ENCODE data around the gene RAB22A. TPM values are rescaled to one million over a fixed set of nuclear protein-coding genes. Genes with fewer than 3 reads are reported as not detected.

RAB22A gene
- total RNA-seq, 1 donor from 2014 or later: 22.6 TPM

GRCh38 chr20:58378704-58379103, 69.2 kb downstream of the RAB22A start:
- H3K27me3 ChIP-seq (ENCODE audit: low read depth): no peaks in the 10 kb centered on the region
- intact Hi-C loops (cut with DNase I): no loop called here
- no peak overlapping the region for H3K27ac ChIP-seq
- H3K9me3 ChIP-seq: peaks cover 4% of the 10 kb centered on the region
- DNase-seq (no peak), ATAC-seq (no peak)
- H3K4me3 ChIP-seq: no peak overlapping the region
- H3K4me1 ChIP-seq: no peaks in the 10 kb centered on the region
- H3K36me3 ChIP-seq: no peaks in the 10 kb centered on the region
- no peak for TF ChIP-seq CTCF (IDR thresholded peaks at IDR 0.05)

- no peak for TF ChIP-seq CTCF (IDR thresholded peaks at IDR 0.05)
- no peak overlapping the region for H3K27ac ChIP-seq
- intact Hi-C loops (cut with DNase I): no loop called here
Observed at GRCh38 chr20:58381627-58382026, 72.1 kb downstream of the RAB22A start.

GRCh38 chr20:58382096-58382495, 72.6 kb downstream of the RAB22A start:
- intact Hi-C loops (cut with DNase I): no loop called here
- TF ChIP-seq CTCF (IDR thresholded peaks at IDR 0.05): no peak
- Histone ChIP-seq H3K27ac (no peak overlapping the region), H3K4me1 (no peaks in the 10 kb centered on the region), H3K9me3 (peaks cover 4% of the 10 kb centered on the region), H3K36me3 (no peaks in the 10 kb centered on the region), H3K4me3 (no peak overlapping the region), H3K27me3 (ENCODE audit: low read depth) (no peaks in the 10 kb centered on the region)
- ATAC-seq (no peak), DNase-seq (no peak)

More at GRCh38 chr20:58381627-58382026, 72.1 kb downstream of the RAB22A start:
- Histone ChIP-seq H3K27me3 (ENCODE audit: low read depth) (no peaks in the 10 kb centered on the region), H3K4me3 (no peak overlapping the region), H3K9me3 (peaks cover 4% of the 10 kb centered on the region), H3K36me3 (no peaks in the 10 kb centered on the region), H3K4me1 (no peaks in the 10 kb centered on the region)
- no peak for DNase-seq
- no peak for ATAC-seq

GRCh38 chr20:58384821-58385220, 75.3 kb downstream of the RAB22A start:
- intact Hi-C loops (cut with DNase I): no loop called here
- ATAC-seq (no peak), DNase-seq (no peak)
- Histone ChIP-seq H3K27ac (no peak overlapping the region), H3K4me1 (peaks cover 5% of the 10 kb centered on the region), H3K9me3 (peaks cover 4% of the 10 kb centered on the region), H3K36me3 (no peaks in the 10 kb centered on the region), H3K27me3 (ENCODE audit: low read depth) (no peaks in the 10 kb centered on the region), H3K4me3 (no peak overlapping the region)
- TF ChIP-seq CTCF (IDR thresholded peaks at IDR 0.05): no peak

GRCh38 chr20:58388028-58388601, 78.6 kb downstream of the RAB22A start:
- no peak for TF ChIP-seq CTCF (IDR thresholded peaks at IDR 0.05)
- DNase-seq (no peak), ATAC-seq (no peak)
- intact Hi-C loops (cut with DNase I): no loop called here
- H3K4me1 ChIP-seq: peaks cover 31% of the 10 kb centered on the region
- peak overlapping the region; percentile 95 for H3K27ac ChIP-seq
- no peaks in the 10 kb centered on the region for H3K27me3 ChIP-seq (ENCODE audit: low read depth)
- peaks cover 9% of the 10 kb centered on the region for H3K36me3 ChIP-seq
- H3K9me3 ChIP-seq: no peaks in the 10 kb centered on the region
- peak overlapping the region; percentile 87 for H3K4me3 ChIP-seq
